ENCODE data around the gene LOXL4.

The LOXL4 gene

GRCh38 chr10:98267894-98268693 is at the start of gene LOXL4:
TSS of gene LOXL4 (minus strand) at chr10:98268194. CDS start at chr10:98263019, 5,175 bp downstream.
- peak in 1 of 2 donors; percentile 6 for DNase-seq

GRCh38 chr10:98316661-98317060 is 48.7 kb upstream of the LOXL4 start:
- no peak for DNase-seq

GRCh38 chr10:98316170-98316569 is 48.2 kb upstream of the LOXL4 start:
- DNase-seq = no peak

- peak in 1 of 2 donors; percentile 49 for DNase-seq
Observed at GRCh38 chr10:98314532-98315284, 46.7 kb upstream of the LOXL4 start.

- DNase-seq = no peak
Observed at GRCh38 chr10:98313598-98313997, 45.6 kb upstream of the LOXL4 start.

- DNase-seq = no peak
Observed at GRCh38 chr10:98312822-98313221, 44.8 kb upstream of the LOXL4 start.

GRCh38 chr10:98312349-98312748 is 44.4 kb upstream of the LOXL4 start:
- DNase-seq = no peak

- no peak for DNase-seq
Observed at GRCh38 chr10:98310701-98311100, 42.7 kb upstream of the LOXL4 start.

GRCh38 chr10:98309366-98310355 is 41.7 kb upstream of the LOXL4 start:
- DNase-seq = peak; percentile 4 to 16

- no peak for DNase-seq
Observed at GRCh38 chr10:98308669-98309365, 40.8 kb upstream of the LOXL4 start.

GRCh38 chr10:98307916-98308541 is 40.0 kb upstream of the LOXL4 start:
- no peak for DNase-seq

GRCh38 chr10:98306501-98306900 is 38.5 kb upstream of the LOXL4 start:
- no peak for DNase-seq

- DNase-seq = no peak
Observed at GRCh38 chr10:98303569-98303968, 35.6 kb upstream of the LOXL4 start.

- no peak for DNase-seq
Observed at GRCh38 chr10:98302741-98303365, 34.9 kb upstream of the LOXL4 start.

GRCh38 chr10:98301664-98302319 is 33.8 kb upstream of the LOXL4 start:
- no peak for DNase-seq

- no peak for DNase-seq
Observed at GRCh38 chr10:98300526-98301229, 32.7 kb upstream of the LOXL4 start.

GRCh38 chr10:98299341-98299740 is 31.3 kb upstream of the LOXL4 start:
- no peak for DNase-seq

GRCh38 chr10:98296524-98296923 is 28.5 kb upstream of the LOXL4 start:
- DNase-seq = no peak

GRCh38 chr10:98295907-98296306 is 27.9 kb upstream of the LOXL4 start:
- DNase-seq = no peak

- DNase-seq = no peak
Observed at GRCh38 chr10:98295401-98295811, 27.4 kb upstream of the LOXL4 start.
